ENCODE results near the gene OR51B2. TPM values are rescaled to one million over a fixed set of nuclear protein-coding genes. Genes with fewer than 3 reads are reported as not detected.
"Not testable (repeated sequence)": the region's sequence is repeated elsewhere in the genome, so short reads cannot be mapped to it uniquely, and the experiment has no call there.

OR51B2 gene
- total RNA-seq (not detected), polyA plus RNA-seq (not detected)
- long read RNA-seq, donor 1: 0 reads
- long read RNA-seq, donor 2: 0 reads
- long read RNA-seq, donor 3: 0 reads
- long read RNA-seq, donor 4: 0 reads

GRCh38 chr11:5324197-5324596 lies at the start of gene OR51B2:
TSS of gene OR51B2 (minus strand) at chr11:5324297. CDS start at chr11:5324297, 0 bp downstream.
- Histone ChIP-seq H3K27ac (ENCODE audit: low read length) (no peak within 1 kb of the TSS), H3K4me3 (ENCODE audit: low read length) (no peak within 1 kb of the TSS), H3K4me1 (ENCODE audit: control insufficient read depth, insufficient read depth, low read length) (no peaks in the 10 kb centered on the region), H3K9me3 (ENCODE audit: control insufficient read depth, low read length) (no peaks in the 10 kb centered on the region), H3K27me3 (ENCODE audit: control insufficient read depth, insufficient read depth) (no peaks in the 10 kb centered on the region)
- ATAC-seq (no peak), DNase-seq (no peak)
- 74% methylated on average over 3 of the region's 3 CpGs for WGBS
- intact Hi-C loops (cut with DNase I): no loop called here

GRCh38 chr11:5369789-5370188 lies 45.7 kb upstream of the OR51B2 start:
- no peak for DNase-seq
- no peaks in the 10 kb centered on the region for H3K4me1 ChIP-seq (ENCODE audit: control insufficient read depth, insufficient read depth, low read length)
- no peaks in the 10 kb centered on the region for H3K27me3 ChIP-seq (ENCODE audit: control insufficient read depth, insufficient read depth)
- H3K4me3 ChIP-seq (ENCODE audit: low read length): no peak overlapping the region
- no peak overlapping the region for H3K27ac ChIP-seq (ENCODE audit: low read length)
- ATAC-seq: no peak
- intact Hi-C loops (cut with DNase I): no loop called here
- no peaks in the 10 kb centered on the region for H3K9me3 ChIP-seq (ENCODE audit: control insufficient read depth, low read length)

- 58% methylated on average over 3 of the region's 3 CpGs for WGBS
- Histone ChIP-seq H3K4me1 (ENCODE audit: control insufficient read depth, insufficient read depth, low read length) (no peaks in the 10 kb centered on the region), H3K9me3 (ENCODE audit: control insufficient read depth, low read length) (no peaks in the 10 kb centered on the region), H3K27ac (ENCODE audit: low read length) (no peak overlapping the region), H3K27me3 (ENCODE audit: control insufficient read depth, insufficient read depth) (no peaks in the 10 kb centered on the region), H3K4me3 (ENCODE audit: low read length) (no peak overlapping the region)
- intact Hi-C loops (cut with DNase I): no loop called here
- ATAC-seq (no peak), DNase-seq (no peak)
Measured at GRCh38 chr11:5368502-5369043, 44.5 kb upstream of the OR51B2 start.

GRCh38 chr11:5367448-5368074 lies 43.5 kb upstream of the OR51B2 start:
- Histone ChIP-seq H3K4me1 (ENCODE audit: control insufficient read depth, insufficient read depth, low read length) (no peaks in the 10 kb centered on the region), H3K27ac (ENCODE audit: low read length) (no peak overlapping the region), H3K4me3 (ENCODE audit: low read length) (no peak overlapping the region), H3K27me3 (ENCODE audit: control insufficient read depth, insufficient read depth) (no peaks in the 10 kb centered on the region), H3K9me3 (ENCODE audit: control insufficient read depth, low read length) (no peaks in the 10 kb centered on the region)
- DNase-seq: no peak
- ATAC-seq: no peak
- 52% methylated on average over 2 of the region's 2 CpGs for WGBS
- intact Hi-C loops (cut with DNase I): no loop called here

- ATAC-seq (no peak), DNase-seq (no peak)
- H3K4me1 ChIP-seq (ENCODE audit: control insufficient read depth, insufficient read depth, low read length): no peaks in the 10 kb centered on the region
- no peaks in the 10 kb centered on the region for H3K9me3 ChIP-seq (ENCODE audit: control insufficient read depth, low read length)
- WGBS: 49% methylated on average over 1 of the region's 1 CpG
- H3K27ac ChIP-seq (ENCODE audit: low read length): no peak overlapping the region
- H3K4me3 ChIP-seq (ENCODE audit: low read length): no peak overlapping the region
- H3K27me3 ChIP-seq (ENCODE audit: control insufficient read depth, insufficient read depth): no peaks in the 10 kb centered on the region
- intact Hi-C loops (cut with DNase I): no loop called here
Measured at GRCh38 chr11:5366856-5367255, 42.8 kb upstream of the OR51B2 start.

- H3K4me3 ChIP-seq (ENCODE audit: low read length); H3K27ac ChIP-seq (ENCODE audit: low read length); H3K27me3 ChIP-seq (ENCODE audit: control insufficient read depth, insufficient read depth); DNase-seq; H3K9me3 ChIP-seq (ENCODE audit: control insufficient read depth, low read length); ATAC-seq; intact Hi-C loops (cut with DNase I); H3K4me1 ChIP-seq (ENCODE audit: control insufficient read depth, insufficient read depth, low read length): not testable (repeated sequence)
- 94% methylated on average over 6 of the region's 6 CpGs for WGBS
Measured at GRCh38 chr11:5366365-5366764, 42.3 kb upstream of the OR51B2 start.

GRCh38 chr11:5364214-5364613 lies 40.1 kb upstream of the OR51B2 start:
- H3K4me3 ChIP-seq (ENCODE audit: low read length): no peak overlapping the region
- DNase-seq (no peak), ATAC-seq (no peak)
- no peak overlapping the region for H3K27ac ChIP-seq (ENCODE audit: low read length)
- H3K27me3 ChIP-seq (ENCODE audit: control insufficient read depth, insufficient read depth): no peaks in the 10 kb centered on the region
- 59% methylated on average over 2 of the region's 2 CpGs for WGBS
- intact Hi-C loops (cut with DNase I): no loop called here
- H3K9me3 ChIP-seq (ENCODE audit: control insufficient read depth, low read length): no peaks in the 10 kb centered on the region
- no peaks in the 10 kb centered on the region for H3K4me1 ChIP-seq (ENCODE audit: control insufficient read depth, insufficient read depth, low read length)

- DNase-seq: no peak
- WGBS: 92% methylated on average over 1 of the region's 1 CpG
- no peaks in the 10 kb centered on the region for H3K27me3 ChIP-seq (ENCODE audit: control insufficient read depth, insufficient read depth)
- H3K4me1 ChIP-seq (ENCODE audit: control insufficient read depth, insufficient read depth, low read length): no peaks in the 10 kb centered on the region
- no peak for ATAC-seq
- intact Hi-C loops (cut with DNase I): no loop called here
- no peak overlapping the region for H3K4me3 ChIP-seq (ENCODE audit: low read length)
- H3K9me3 ChIP-seq (ENCODE audit: control insufficient read depth, low read length): no peaks in the 10 kb centered on the region
- H3K27ac ChIP-seq (ENCODE audit: low read length): no peak overlapping the region
Measured at GRCh38 chr11:5363679-5364078, 39.6 kb upstream of the OR51B2 start.

GRCh38 chr11:5362017-5362625 lies 38.0 kb upstream of the OR51B2 start:
- H3K27me3 ChIP-seq (ENCODE audit: control insufficient read depth, insufficient read depth): no peaks in the 10 kb centered on the region
- intact Hi-C loops (cut with DNase I): no loop called here
- no peak overlapping the region for H3K27ac ChIP-seq (ENCODE audit: low read length)
- H3K4me1 ChIP-seq (ENCODE audit: control insufficient read depth, insufficient read depth, low read length): no peaks in the 10 kb centered on the region
- H3K9me3 ChIP-seq (ENCODE audit: control insufficient read depth, low read length): no peaks in the 10 kb centered on the region
- no peak for ATAC-seq
- no peak for DNase-seq
- H3K4me3 ChIP-seq (ENCODE audit: low read length): no peak overlapping the region
- WGBS: 54% methylated on average over 3 of the region's 3 CpGs

- H3K27ac ChIP-seq (ENCODE audit: low read length); ATAC-seq; H3K27me3 ChIP-seq (ENCODE audit: control insufficient read depth, insufficient read depth); H3K4me1 ChIP-seq (ENCODE audit: control insufficient read depth, insufficient read depth, low read length); intact Hi-C loops (cut with DNase I); H3K9me3 ChIP-seq (ENCODE audit: control insufficient read depth, low read length); DNase-seq; H3K4me3 ChIP-seq (ENCODE audit: low read length): not testable (repeated sequence)
- 84% methylated on average over 5 of the region's 5 CpGs for WGBS
Measured at GRCh38 chr11:5356031-5356430, 31.9 kb upstream of the OR51B2 start.

GRCh38 chr11:5351208-5351607 lies 27.1 kb upstream of the OR51B2 start, which contains the start of gene OR51B6:
TSS of gene OR51B6 (plus strand) at chr11:5351508. CDS start at chr11:5351508, 0 bp downstream.
- no peaks in the 10 kb centered on the region for H3K27me3 ChIP-seq (ENCODE audit: control insufficient read depth, insufficient read depth)
- intact Hi-C loops (cut with DNase I): no loop called here
- no peak within 1 kb of the TSS for H3K4me3 ChIP-seq (ENCODE audit: low read length)
- H3K4me1 ChIP-seq (ENCODE audit: control insufficient read depth, insufficient read depth, low read length): no peaks in the 10 kb centered on the region
- no peaks in the 10 kb centered on the region for H3K9me3 ChIP-seq (ENCODE audit: control insufficient read depth, low read length)
- no peak for ATAC-seq
- 64% methylated on average over 1 of the region's 1 CpG for WGBS
- no peak for DNase-seq
- no peak within 1 kb of the TSS for H3K27ac ChIP-seq (ENCODE audit: low read length)

Measured in right cardiac atrium (tissue), 5 donors.